Activated CD4-positive, alpha-beta T cell treated with anti-CD3 and anti-CD28 coated beads for 36 hours (primary cell): ENCODE data around the gene IMMT. TPM values are rescaled to one million over a fixed set of nuclear protein-coding genes. Genes with fewer than 3 reads are reported as not detected.
A peak's percentile ranks its signal among the peaks of the same experiment; 100 is the strongest.

Experiments
- ATAC-seq: fragments of 200-7000 bp; cut with Tn5 transposase; one replicate; pipeline ENCODE4 v1.10.0; 2021; ENCODE audit warnings: mild to moderate bottlenecking, moderate library complexity
- CTCF ChIA-PET: fragments of 350-600 bp; sonication (Branson Sonifier 250); formaldehyde crosslinking; loops from one replicate; lab custom pipeline; 2021; ENCODE audit warnings: antibody characterized with exemption; lab: Charles Lee
- POLR2A ChIA-PET: fragments of 350-600 bp; sonication (Branson Sonifier 250); formaldehyde crosslinking; loops from one replicate; lab custom pipeline; 2021; ENCODE audit warnings: antibody characterized with exemption, inconsistent platforms; lab: Charles Lee
- DNase-seq: peaks from one replicate; pipeline ENCODE4 v3.0.0-alpha.2; 2020
- H3K27ac Mint-ChIP-seq: one replicate; pipeline ENCODE4 v1.8.0; 2021; ENCODE audit warnings: mixed read lengths
- H3K27me3 Mint-ChIP-seq: one replicate; pipeline ENCODE4 v1.8.0; 2021; ENCODE audit warnings: mixed read lengths
- H3K36me3 Mint-ChIP-seq: one replicate; pipeline ENCODE4 v1.8.0; 2021; ENCODE audit warnings: low read depth, mixed read lengths
- H3K4me1 Mint-ChIP-seq: one replicate; pipeline ENCODE4 v1.8.0; 2021; ENCODE audit warnings: mixed read lengths
- H3K4me3 Mint-ChIP-seq: one replicate; pipeline ENCODE4 v1.8.0; 2021; ENCODE audit warnings: mild to moderate bottlenecking, moderate library complexity, mixed read lengths
- H3K9me3 Mint-ChIP-seq: one replicate; pipeline ENCODE4 v1.8.0; 2021; ENCODE audit warnings: low read depth, mixed read lengths
- intact Hi-C, 2 experiments: fragments of 100-400 bp; cut with DNase I in 1 of 2; cut with micrococcal nuclease in 1 of 2; formaldehyde crosslinking; loops; one replicate each; pipeline versions ENCODE4 v1.14.2 to v1.15.1; 2022 to 2024; cut with DNase I, micrococcal nuclease
- microRNA-seq: library from miRNA; unstranded; fragments of <30 nt; microRNA quantifications from one replicate; pipeline ENCODE4 v1.2.0, GENCODE V29; 2021; ENCODE audit warnings: borderline replicate concordance
- total RNA-seq, 2 experiments: library from RNA; stranded (reverse); gene quantifications; one replicate each; pipeline ENCODE4 v1.2.3, GENCODE V29; 2021

Gene IMMT
- total RNA-seq, 2 experiments from 2014 or later = 172 to 182 TPM

- Mint-ChIP-seq H3K27ac (peak overlapping the region; percentile 99), H3K4me1 (peaks cover 49% of the 10 kb centered on the region), H3K27me3 (no peaks in the 10 kb centered on the region), H3K36me3 (peaks cover 62% of the 10 kb centered on the region), H3K9me3 (peaks cover 2% of the 10 kb centered on the region), H3K4me3 (peak overlapping the region; percentile 88)
- peak; percentile 15 for ATAC-seq
- CTCF ChIA-PET = interaction anchor here (0.7 to 1.5 kb wide), 4 partner anchors 30 to 293 kb away, joined by 3 to 5 read pairs (median 4); no protein-coding TSS in a partner anchor
- DNase-seq = peak; percentile 12
- POLR2A ChIA-PET = interaction anchor here (1.4 kb wide), 1 partner anchor 88 kb away, joined by 12 read pairs; the partner anchor contains the start of gene IMMT
- intact Hi-C loops = loop anchor here (2.0 to 10.0 kb wide), 5 partner anchors 78 to 515 kb away; partner anchors contain the start of genes C2orf68 (in 1 of the 2), CHMP3 (in 1 of the 2), KDM3A (in 1 of the 2) and RNF103 (in 1 of the 2)
Measured at GRCh38 chr2:86107031-86107430, 88.2 kb downstream of the IMMT start.

GRCh38 chr2:86105969-86106945, 89.0 kb downstream of the IMMT start, which contains the start of gene PTCD3:
PTCD3 (plus strand) TSS chr2:86106235; CDS start chr2:86106248, 13 bp downstream.
- Mint-ChIP-seq H3K4me1 (peaks cover 54% of the 10 kb centered on the region), H3K36me3 (peaks cover 63% of the 10 kb centered on the region), H3K4me3 (peak within 1 kb of the TSS; percentile 88), H3K27ac (peak within 1 kb of the TSS; percentile 99), H3K9me3 (peaks cover 2% of the 10 kb centered on the region), H3K27me3 (no peaks in the 10 kb centered on the region)
- POLR2A ChIA-PET = interaction anchor here (0.6 to 1.4 kb wide), 12 partner anchors 13 to 1925 kb away, joined by 3 to 12 read pairs (median 3); partner anchors contain the start of genes ELMOD3, IMMT and MRPL35
- CTCF ChIA-PET = interaction anchor here (0.9 to 1.7 kb wide), 7 partner anchors 9 to 279 kb away, joined by 3 to 5 read pairs (median 4); partner anchors contain the start of gene IMMT
- peak; percentile 97 for DNase-seq
- ATAC-seq = peak; percentile 90
- intact Hi-C loops = loop anchor here (1.0 to 10.0 kb wide), 15 partner anchors 68 to 778 kb away; partner anchors contain the start of genes IMMT (in 2 of the 2), KDM3A (in 2 of the 2), USP39 (in 2 of the 2) and C2orf68 (in 1 of the 2)

- H3K36me3 Mint-ChIP-seq = peaks cover 55% of the 10 kb centered on the region
- H3K27ac Mint-ChIP-seq = peak within 1 kb of the TSS; percentile 99
- H3K4me3 Mint-ChIP-seq = peak within 1 kb of the TSS; percentile 88
- DNase-seq = peak; percentile 90
- H3K9me3 Mint-ChIP-seq = peaks cover 2% of the 10 kb centered on the region
- ATAC-seq = peak; percentile 75
- no peaks in the 10 kb centered on the region for H3K27me3 Mint-ChIP-seq
- peaks cover 54% of the 10 kb centered on the region for H3K4me1 Mint-ChIP-seq
- ChIA-PET POLR2A (interaction anchor here (0.6 to 1.4 kb wide), 9 partner anchors 12 to 751 kb away, joined by 3 to 12 read pairs (median 3); partner anchors contain the start of genes ELMOD3, IMMT and MRPL35), CTCF (interaction anchor here (0.9 to 1.7 kb wide), 7 partner anchors 10 to 278 kb away, joined by 3 to 5 read pairs (median 4); partner anchors contain the start of gene IMMT)
- intact Hi-C loops = loop anchor here (1.0 to 10.0 kb wide), 10 partner anchors 67 to 777 kb away; partner anchors contain the start of genes IMMT (in 2 of the 2), USP39 (in 2 of the 2), C2orf68 (in 1 of the 2) and ELMOD3 (in 1 of the 2)
Measured at GRCh38 chr2:86105252-86105968, 89.9 kb downstream of the IMMT start, which contains the start of gene POLR1A. POLR1A (minus strand) TSS chr2:86105886; CDS start chr2:86105776, 110 bp downstream.

GRCh38 chr2:86102157-86102556, 93.1 kb downstream of the IMMT start:
- Mint-ChIP-seq H3K27me3 (no peaks in the 10 kb centered on the region), H3K4me3 (no peak overlapping the region), H3K4me1 (peaks cover 42% of the 10 kb centered on the region), H3K27ac (no peak overlapping the region), H3K9me3 (peaks cover 2% of the 10 kb centered on the region), H3K36me3 (peaks cover 47% of the 10 kb centered on the region)
- intact Hi-C loops = loop anchor here in 1 of 2 experiments (10.0 kb wide), 1 partner anchor 487 kb away; the partner anchor contains the start of genes C2orf68 and USP39
- DNase-seq = no peak
- no peak for ATAC-seq
- ChIA-PET POLR2A (interaction anchor here (0.5 kb wide), 1 partner anchor 215 kb away, joined by 3 read pairs; no protein-coding TSS in a partner anchor), CTCF (interaction anchor here (1.6 kb wide), 1 partner anchor 66 kb away, joined by 4 read pairs; no protein-coding TSS in a partner anchor)

GRCh38 chr2:86097913-86098312, 97.3 kb downstream of the IMMT start:
- DNase-seq (no peak), ATAC-seq (no peak)
- intact Hi-C loops = no loop called here
- Mint-ChIP-seq H3K9me3 (peaks cover 2% of the 10 kb centered on the region), H3K27ac (no peak overlapping the region), H3K27me3 (no peaks in the 10 kb centered on the region), H3K36me3 (peaks cover 58% of the 10 kb centered on the region), H3K4me1 (peaks cover 28% of the 10 kb centered on the region), H3K4me3 (no peak overlapping the region)
- ChIA-PET CTCF (interaction anchor here (0.9 to 1.9 kb wide), 3 partner anchors 10 to 21 kb away, joined by 3 to 5 read pairs (median 3); no protein-coding TSS in a partner anchor), POLR2A (no interaction called here)

GRCh38 chr2:86097114-86097896, 98.0 kb downstream of the IMMT start:
- POLR2A ChIA-PET = no interaction called here
- peaks cover 22% of the 10 kb centered on the region for H3K4me1 Mint-ChIP-seq
- no peak for ATAC-seq

GRCh38 chr2:86094229-86094628, 101.0 kb downstream of the IMMT start:
- Mint-ChIP-seq H3K27ac (no peak overlapping the region), H3K27me3 (no peaks in the 10 kb centered on the region), H3K4me3 (no peak overlapping the region), H3K36me3 (peaks cover 58% of the 10 kb centered on the region), H3K9me3 (no peaks in the 10 kb centered on the region), H3K4me1 (peaks cover 14% of the 10 kb centered on the region)
- intact Hi-C loops = no loop called here
- DNase-seq (no peak), ATAC-seq (no peak)
- ChIA-PET POLR2A (no interaction called here), CTCF (no interaction called here)

More at GRCh38 chr2:86097114-86097896, 98.0 kb downstream of the IMMT start:
- Mint-ChIP-seq H3K36me3 (peaks cover 52% of the 10 kb centered on the region), H3K9me3 (peaks cover 2% of the 10 kb centered on the region), H3K27ac (no peak overlapping the region), H3K4me3 (no peak overlapping the region), H3K27me3 (no peaks in the 10 kb centered on the region)
- DNase-seq = no peak
- CTCF ChIA-PET = interaction anchor here (1.0 to 1.9 kb wide), 3 partner anchors 9 to 369 kb away, joined by 3 to 5 read pairs (median 5); no protein-coding TSS in a partner anchor
- intact Hi-C loops = no loop called here

Small RNA genes lying within 50 kb of the gene (microRNA-seq; reads per million reads assigned to microRNA genes)
- gene MIR4779 = 1.1 reads per million

Other genes starting within 250 kb of the IMMT start
- gene POLR1A, start 89.6 kb downstream of the IMMT start, total RNA-seq = 10 to 100 TPM; 38.1 to 45.5 TPM
- 100 to 1,000 TPM; 200 to 245 TPM for gene PTCD3, start 89.2 kb downstream of the IMMT start, total RNA-seq
- gene MRPL35, start 4.0 kb upstream of the IMMT start, total RNA-seq = 10 to 100 TPM; 83.2 to 93.2 TPM
- under 1 TPM; 0.19 to 0.30 TPM for gene REEP1, start 142.2 kb upstream of the IMMT start, total RNA-seq
- gene KDM3A, start 245.9 kb upstream of the IMMT start, total RNA-seq = 10 to 100 TPM; 68.9 to 82.9 TPM